ENCODE data around the gene TP53BP2. TPM values are rescaled to one million over a fixed set of nuclear protein-coding genes. Genes with fewer than 3 reads are reported as not detected.
A peak's percentile ranks its signal among the peaks of the same experiment; 100 is the strongest.

TP53BP2 gene
- total and polyA plus RNA-seq, 10 donors = 5.2 to 50.7 (median 39.5) TPM

DNA sequence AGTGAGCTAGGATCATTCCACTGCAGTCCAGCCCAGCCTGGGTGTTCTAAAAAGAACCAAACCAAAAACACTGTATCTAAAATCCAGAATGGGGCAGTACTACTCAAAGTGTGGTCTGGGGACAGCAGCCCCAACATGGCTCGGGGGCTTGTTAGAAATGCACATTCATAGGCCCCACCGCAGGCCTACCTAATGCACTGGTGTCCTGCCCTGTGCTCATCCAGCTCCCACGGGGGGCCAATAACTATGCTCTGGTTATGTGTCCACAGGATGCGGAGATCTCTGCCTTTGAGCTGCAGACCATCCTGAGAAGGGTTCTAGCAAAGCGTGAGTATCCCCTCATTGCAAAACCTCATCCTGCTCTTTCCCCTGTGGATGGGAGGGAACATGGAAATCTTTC is 81.9 kb downstream of the TP53BP2 start:
- H3K9me3 ChIP-seq = no peaks in the 10 kb centered on the region
- H3K27ac ChIP-seq = no peak overlapping the region
- no peak for TF ChIP-seq POLR2AphosphoS5 (IDR thresholded peaks at IDR 0.05)
- TF ChIP-seq, protein P1, sequence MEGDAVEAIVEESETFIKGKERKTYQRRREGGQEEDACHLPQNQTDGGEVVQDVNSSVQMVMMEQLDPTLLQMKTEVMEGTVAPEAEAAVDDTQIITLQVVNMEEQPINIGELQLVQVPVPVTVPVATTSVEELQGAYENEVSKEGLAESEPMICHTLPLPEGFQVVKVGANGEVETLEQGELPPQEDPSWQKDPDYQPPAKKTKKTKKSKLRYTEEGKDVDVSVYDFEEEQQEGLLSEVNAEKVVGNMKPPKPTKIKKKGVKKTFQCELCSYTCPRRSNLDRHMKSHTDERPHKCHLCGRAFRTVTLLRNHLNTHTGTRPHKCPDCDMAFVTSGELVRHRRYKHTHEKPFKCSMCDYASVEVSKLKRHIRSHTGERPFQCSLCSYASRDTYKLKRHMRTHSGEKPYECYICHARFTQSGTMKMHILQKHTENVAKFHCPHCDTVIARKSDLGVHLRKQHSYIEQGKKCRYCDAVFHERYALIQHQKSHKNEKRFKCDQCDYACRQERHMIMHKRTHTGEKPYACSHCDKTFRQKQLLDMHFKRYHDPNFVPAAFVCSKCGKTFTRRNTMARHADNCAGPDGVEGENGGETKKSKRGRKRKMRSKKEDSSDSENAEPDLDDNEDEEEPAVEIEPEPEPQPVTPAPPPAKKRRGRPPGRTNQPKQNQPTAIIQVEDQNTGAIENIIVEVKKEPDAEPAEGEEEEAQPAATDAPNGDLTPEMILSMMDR (IDR thresholded peaks at IDR 0.05 in 8 of 11, conservative IDR thresholded peaks at IDR 0.05 in 3 of 11) = no peak
- TF ChIP-seq POLR2A (IDR thresholded peaks at IDR 0.05) = no peak
- peak; percentile 49 for DNase-seq
- peaks cover 0 to 84% (median 55%) of the 10 kb centered on the region in 6 donors for H3K36me3 ChIP-seq
- H3K27me3 ChIP-seq (replicated peaks in 1 of 7) = no peaks in the 10 kb centered on the region
- whole genome bisulfite sequencing, 5 donors = 85 to 100% (median 97%) methylated on average over 4 to 5 of the region's 5 CpGs
- no peaks in the 10 kb centered on the region for H3K4me1 ChIP-seq
- intact Hi-C loops (cut with DNase I; ENCODE audit: low total_unique reads) = no loop called here
- H3K4me3 ChIP-seq = no peak overlapping the region

DNA sequence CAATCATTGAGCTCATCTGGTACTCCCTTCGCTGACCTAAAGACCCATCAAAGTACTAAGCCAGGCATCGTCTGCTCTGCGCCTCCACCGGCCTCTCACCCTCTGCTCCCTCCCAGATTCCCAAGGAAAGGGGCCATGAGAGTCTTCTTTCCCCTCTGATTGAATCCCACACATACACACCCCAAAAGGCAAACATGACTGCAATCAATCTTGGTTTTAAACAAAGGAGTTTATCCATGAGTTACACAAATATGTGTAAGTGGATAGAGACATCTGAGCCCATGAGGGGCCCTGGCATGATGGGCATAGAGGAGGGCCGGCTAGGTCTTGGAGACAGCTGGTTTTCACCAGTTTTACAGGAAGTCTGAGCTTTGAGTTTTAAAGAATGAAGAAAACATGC is 82.5 kb downstream of the TP53BP2 start:
- H3K9me3 ChIP-seq = no peaks in the 10 kb centered on the region
- no peak overlapping the region for H3K4me3 ChIP-seq
- H3K4me1 ChIP-seq = no peaks in the 10 kb centered on the region
- DNase-seq = peak; percentile 11
- 87 to 93% (median 91%) methylated on average over 5 of the region's 5 CpGs for WGBS, 5 donors
- no peaks in the 10 kb centered on the region for H3K27me3 ChIP-seq (replicated peaks in 1 of 7)
- no peak overlapping the region for H3K27ac ChIP-seq
- TF ChIP-seq POLR2A (IDR thresholded peaks at IDR 0.05) (no peak), POLR2AphosphoS5 (IDR thresholded peaks at IDR 0.05) (no peak)
- TF ChIP-seq, protein P1 (IDR thresholded peaks at IDR 0.05 in 8 of 11, conservative IDR thresholded peaks at IDR 0.05 in 3 of 11) = no peak
- intact Hi-C loops (cut with DNase I; ENCODE audit: low total_unique reads) = no loop called here
- H3K36me3 ChIP-seq = peaks cover 0 to 88% (median 61%) of the 10 kb centered on the region in 6 donors

DNA sequence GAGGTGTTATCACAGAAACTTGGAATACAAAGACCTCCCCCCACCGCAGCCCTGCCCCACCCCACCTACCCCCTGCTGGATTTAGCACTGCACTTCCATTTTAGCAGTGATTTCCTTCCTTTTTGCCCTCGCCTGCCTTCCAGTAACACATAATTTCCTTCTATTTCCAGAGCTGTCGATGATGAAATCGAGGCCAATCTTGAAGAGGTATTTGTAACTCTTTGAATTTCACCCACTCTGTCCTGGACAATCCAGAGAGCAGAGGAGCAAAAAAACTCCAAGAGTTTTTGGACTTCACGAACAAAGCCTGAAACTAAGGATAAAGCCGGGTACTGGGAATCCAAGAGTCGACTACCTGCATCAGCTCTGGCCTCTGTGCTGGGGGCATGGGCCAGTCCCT is 84.3 kb downstream of the TP53BP2 start:
- peaks cover 0 to 100% (median 71%) of the 10 kb centered on the region in 6 donors for H3K36me3 ChIP-seq
- no peaks in the 10 kb centered on the region for H3K4me1 ChIP-seq
- TF ChIP-seq, protein P1 (IDR thresholded peaks at IDR 0.05 in 8 of 11, conservative IDR thresholded peaks at IDR 0.05 in 3 of 11) = no peak
- TF ChIP-seq POLR2AphosphoS5 (IDR thresholded peaks at IDR 0.05) = no peak
- no peak for TF ChIP-seq POLR2A (IDR thresholded peaks at IDR 0.05)
- H3K4me3 ChIP-seq = no peak overlapping the region
- no peaks in the 10 kb centered on the region for H3K9me3 ChIP-seq
- WGBS, 5 donors = 63 to 83% (median 73%) methylated on average over 7 of the region's 7 CpGs
- DNase-seq = peak; percentile 10
- H3K27ac ChIP-seq = no peak overlapping the region
- intact Hi-C loops (cut with DNase I; ENCODE audit: low total_unique reads) = no loop called here
- H3K27me3 ChIP-seq (replicated peaks in 1 of 7) = no peaks in the 10 kb centered on the region

DNA sequence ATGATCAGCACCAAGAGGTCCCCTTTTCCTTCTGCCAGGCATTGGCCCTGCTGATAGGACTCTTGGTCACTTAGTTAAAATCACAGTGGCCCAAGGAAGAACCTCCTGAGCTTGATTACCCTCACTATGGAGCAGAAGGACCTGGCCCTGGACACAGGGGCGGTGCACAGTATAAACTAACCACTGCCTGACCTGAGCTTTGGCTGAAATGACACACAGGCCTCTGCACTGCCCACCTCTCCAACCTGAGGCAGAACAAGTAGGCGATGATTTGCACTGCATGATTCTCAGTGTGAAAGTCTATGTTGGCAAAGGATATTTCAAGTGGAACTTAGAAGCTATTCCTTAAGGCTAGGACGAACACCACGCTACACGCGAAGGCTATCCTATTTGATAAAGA is 84.9 kb downstream of the TP53BP2 start:
- Histone ChIP-seq H3K27me3 (replicated peaks in 1 of 7) (no peaks in the 10 kb centered on the region), H3K27ac (no peak overlapping the region), H3K4me1 (no peaks in the 10 kb centered on the region), H3K9me3 (no peaks in the 10 kb centered on the region), H3K4me3 (no peak overlapping the region), H3K36me3 (peaks cover 0 to 100% (median 74%) of the 10 kb centered on the region in 6 donors)
- intact Hi-C loops (cut with DNase I; ENCODE audit: low total_unique reads) = no loop called here
- TF ChIP-seq, protein P1 (IDR thresholded peaks at IDR 0.05 in 8 of 11, conservative IDR thresholded peaks at IDR 0.05 in 3 of 11) = no peak
- TF ChIP-seq POLR2A (IDR thresholded peaks at IDR 0.05) (no peak), POLR2AphosphoS5 (IDR thresholded peaks at IDR 0.05) (no peak)
- peak; percentile 22 for DNase-seq
- 82 to 92% (median 87%) methylated on average over 6 of the region's 6 CpGs for WGBS, 5 donors
